ENCODE measurements around the gene TRRAP. TPM values are rescaled to one million over a fixed set of nuclear protein-coding genes. Genes with fewer than 3 reads are reported as not detected.

The TRRAP gene
- total and polyA plus RNA-seq, 2 of the 4 experiments (the other 2 are of a cell fraction): 12.5 to 18.1 TPM

GRCh38 chr7:98881561-98882315, 3.4 kb downstream of the TRRAP start:
- Histone ChIP-seq H3K4ac (ENCODE audit: low read depth, low read length) (no peak overlapping the region), H3K18ac (ENCODE audit: low read depth, low read length) (no peak overlapping the region), H3K14ac (replicated peaks; ENCODE audit: low read depth, low read length) (no peak overlapping the region), H3K9me3 (ENCODE audit: control insufficient read depth, insufficient read depth, low read length) (no peaks in the 10 kb centered on the region), H3K36me3 (ENCODE audit: control insufficient read depth, insufficient read depth, low read length) (peaks cover 30% of the 10 kb centered on the region), H4K91ac (ENCODE audit: insufficient read depth, low read depth, low read length) (no peak overlapping the region), H2BK15ac (ENCODE audit: low read depth, low read length) (no peak overlapping the region), H2BK5ac (ENCODE audit: low read depth, low read length, poor library complexity, severe bottlenecking) (no peak overlapping the region), H4K20me1 (ENCODE audit: insufficient read depth, low read length) (peaks cover 18% of the 10 kb centered on the region), H2AK9ac (replicated peaks; ENCODE audit: low read depth, low read length, poor library complexity) (no peak overlapping the region), H2AFZ (replicated peaks; ENCODE audit: low read length, poor library complexity) (no peak overlapping the region), H3K9me1 (ENCODE audit: insufficient read depth, low read length) (peaks cover 5% of the 10 kb centered on the region; the same call in 1 of the 2 replicates), H2AK5ac (ENCODE audit: low read depth, low read length) (no peak overlapping the region), H3K56ac (ENCODE audit: extremely low read depth, insufficient read depth, low read length) (no peak overlapping the region), H4K8ac (ENCODE audit: low read depth in 2 of 2, low read length in 2 of 2) (no peak overlapping the region), H4K5ac (ENCODE audit: low read depth, low read length) (no peak overlapping the region), H3K4me3 (ENCODE audit: insufficient read depth, low read depth, low read length) (no peak overlapping the region), H2BK20ac (ENCODE audit: low read depth, low read length) (no peak overlapping the region), H3K79me1 (ENCODE audit: low read depth in 1 of 2, low read length in 2 of 2) (peaks cover 24 to 36% of the 10 kb centered on the region in 2 experiments), H3K27me3 (ENCODE audit: control insufficient read depth, insufficient read depth, low read length) (no peaks in the 10 kb centered on the region), H3K4me2 (ENCODE audit: low read depth, low read length) (no peak overlapping the region), H3K9ac (ENCODE audit: low read depth, low read length) (no peak overlapping the region), H2BK120ac (ENCODE audit: low read depth, low read length) (no peak overlapping the region), H3K27ac (ENCODE audit: insufficient read depth, low read length) (no peak overlapping the region), H3K23ac (ENCODE audit: low read depth, low read length) (no peak overlapping the region), H3K4me1 (ENCODE audit: control insufficient read depth, insufficient read depth, low read length) (peaks cover 9% of the 10 kb centered on the region)
- no CpG with 5 or more reads among the region's 9 CpGs for WGBS, 2 experiments (ENCODE audit: extremely low coverage in 2 of 2, insufficient read length in 1 of 2)
- DNase-seq: no peak
- POLR2A ChIA-PET (ENCODE audit: unreplicated experiment): no interaction called here
- dilution Hi-C loops (cut with HindIII; ENCODE audit: low sequenced_read_pairs, unreplicated experiment): no loop called here
- no peak for TF ChIP-seq USF2 (IDR thresholded peaks at IDR 0.05; ENCODE audit: low read depth, low read length)
- no peak for TF ChIP-seq BHLHE40 (IDR thresholded peaks at IDR 0.05; ENCODE audit: low read depth, low read length)
- TF ChIP-seq NFE2L2 (IDR thresholded peaks at IDR 0.05; ENCODE audit: low read depth, low read length): no peak
- TF ChIP-seq FOS (IDR thresholded peaks at IDR 0.05; ENCODE audit: low read depth, low read length): no peak
- TF ChIP-seq CHD1 (IDR thresholded peaks at IDR 0.05; ENCODE audit: low read depth, low read length): no peak
- no peak for TF ChIP-seq RCOR1 (IDR thresholded peaks at IDR 0.05; ENCODE audit: insufficient replicate concordance, low read length)
- TF ChIP-seq RAD21 (IDR thresholded peaks at IDR 0.05; ENCODE audit: low read length): no peak
- TF ChIP-seq, protein P1, sequence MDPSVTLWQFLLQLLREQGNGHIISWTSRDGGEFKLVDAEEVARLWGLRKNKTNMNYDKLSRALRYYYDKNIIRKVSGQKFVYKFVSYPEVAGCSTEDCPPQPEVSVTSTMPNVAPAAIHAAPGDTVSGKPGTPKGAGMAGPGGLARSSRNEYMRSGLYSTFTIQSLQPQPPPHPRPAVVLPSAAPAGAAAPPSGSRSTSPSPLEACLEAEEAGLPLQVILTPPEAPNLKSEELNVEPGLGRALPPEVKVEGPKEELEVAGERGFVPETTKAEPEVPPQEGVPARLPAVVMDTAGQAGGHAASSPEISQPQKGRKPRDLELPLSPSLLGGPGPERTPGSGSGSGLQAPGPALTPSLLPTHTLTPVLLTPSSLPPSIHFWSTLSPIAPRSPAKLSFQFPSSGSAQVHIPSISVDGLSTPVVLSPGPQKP (IDR thresholded peaks at IDR 0.05; ENCODE audit: borderline replicate concordance, low read depth, low read length): no peak
- TF ChIP-seq MXI1 (IDR thresholded peaks at IDR 0.05; ENCODE audit: borderline replicate concordance, low read depth, low read length): no peak
- no peak for TF ChIP-seq MAFK (IDR thresholded peaks at IDR 0.05; ENCODE audit: low read depth, low read length)
- TF ChIP-seq MAZ (IDR thresholded peaks at IDR 0.05; ENCODE audit: borderline replicate concordance, low read depth, low read length): no peak
- no peak for TF ChIP-seq POLR2A (IDR thresholded peaks at IDR 0.05; ENCODE audit: low read depth, low read length)
- TF ChIP-seq CEBPB (IDR thresholded peaks at IDR 0.05; ENCODE audit: low read depth, low read length): no peak
- TF ChIP-seq, protein P2, sequence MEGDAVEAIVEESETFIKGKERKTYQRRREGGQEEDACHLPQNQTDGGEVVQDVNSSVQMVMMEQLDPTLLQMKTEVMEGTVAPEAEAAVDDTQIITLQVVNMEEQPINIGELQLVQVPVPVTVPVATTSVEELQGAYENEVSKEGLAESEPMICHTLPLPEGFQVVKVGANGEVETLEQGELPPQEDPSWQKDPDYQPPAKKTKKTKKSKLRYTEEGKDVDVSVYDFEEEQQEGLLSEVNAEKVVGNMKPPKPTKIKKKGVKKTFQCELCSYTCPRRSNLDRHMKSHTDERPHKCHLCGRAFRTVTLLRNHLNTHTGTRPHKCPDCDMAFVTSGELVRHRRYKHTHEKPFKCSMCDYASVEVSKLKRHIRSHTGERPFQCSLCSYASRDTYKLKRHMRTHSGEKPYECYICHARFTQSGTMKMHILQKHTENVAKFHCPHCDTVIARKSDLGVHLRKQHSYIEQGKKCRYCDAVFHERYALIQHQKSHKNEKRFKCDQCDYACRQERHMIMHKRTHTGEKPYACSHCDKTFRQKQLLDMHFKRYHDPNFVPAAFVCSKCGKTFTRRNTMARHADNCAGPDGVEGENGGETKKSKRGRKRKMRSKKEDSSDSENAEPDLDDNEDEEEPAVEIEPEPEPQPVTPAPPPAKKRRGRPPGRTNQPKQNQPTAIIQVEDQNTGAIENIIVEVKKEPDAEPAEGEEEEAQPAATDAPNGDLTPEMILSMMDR (conservative IDR thresholded peaks at IDR 0.05; ENCODE audit: low read depth, low read length): no peak
- TF ChIP-seq RFX5 (IDR thresholded peaks at IDR 0.05; ENCODE audit: low read depth, low read length): no peak
- TF ChIP-seq SMC3 (IDR thresholded peaks at IDR 0.05; ENCODE audit: low read depth, low read length): no peak
- CTCF ChIA-PET: interaction anchor here (0.6 to 0.7 kb wide), 2 partner anchors 15 to 40 kb away, joined by 3 to 4 read pairs; no protein-coding TSS in a partner anchor
- in situ Hi-C loops (cut with MboI; ENCODE audit: low sequenced_read_pairs): no loop called here
- intact Hi-C loops (cut with micrococcal nuclease): no loop called here
- BruUV-seq (replicated peaks): no TSS peak
- ATAC-seq (ENCODE audit: low read depth): no peak
